Measurements from ENCODE around the gene ZNF543.
A peak's percentile ranks its signal among the peaks of the same experiment; 100 is the strongest.

The ZNF543 gene

DNA sequence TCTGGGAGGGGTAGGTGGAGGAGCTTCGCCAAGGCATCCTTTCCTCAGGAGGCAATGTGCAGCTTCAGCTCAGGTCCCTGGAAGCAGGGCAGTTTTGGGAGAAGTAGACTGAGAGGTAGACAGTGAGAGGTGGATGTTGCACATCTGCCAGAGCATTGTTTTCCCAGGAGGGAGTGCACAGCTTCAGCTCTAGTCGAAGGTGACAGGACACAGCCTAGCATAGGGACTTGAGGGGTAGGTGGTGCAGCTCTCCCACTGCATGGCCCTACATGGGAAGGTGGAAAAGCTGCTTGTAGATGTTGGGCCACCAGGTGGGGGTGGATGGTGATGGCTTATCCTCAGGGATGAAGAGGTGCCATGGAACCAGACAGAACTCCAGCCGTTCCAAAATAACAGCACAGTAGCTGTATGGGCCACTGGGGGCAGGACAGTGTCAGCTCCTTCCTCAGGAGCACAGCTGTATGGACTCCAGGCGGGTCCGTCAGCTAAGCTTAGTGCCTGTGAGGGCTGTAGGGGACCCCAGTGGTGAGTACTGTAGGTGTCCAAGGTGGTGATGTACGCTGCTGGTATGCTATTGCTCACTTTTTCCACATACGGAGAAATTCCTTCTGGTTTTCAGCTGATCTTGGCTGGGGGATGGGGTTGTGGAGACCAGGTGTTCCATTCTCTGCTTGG, 17.4 kb upstream of the ZNF543 start:
- Mint-ChIP-seq H3K27ac (peak overlapping the region; percentile 6), H3K4me1 (ENCODE audit: low read depth) (peaks cover 9% of the 10 kb centered on the region), H3K9me3 (ENCODE audit: low read depth) (peaks cover 16% of the 10 kb centered on the region), H3K27me3 (no peaks in the 10 kb centered on the region), H3K4me3 (no peak overlapping the region), H3K36me3 (peaks cover 38% of the 10 kb centered on the region)

DNA sequence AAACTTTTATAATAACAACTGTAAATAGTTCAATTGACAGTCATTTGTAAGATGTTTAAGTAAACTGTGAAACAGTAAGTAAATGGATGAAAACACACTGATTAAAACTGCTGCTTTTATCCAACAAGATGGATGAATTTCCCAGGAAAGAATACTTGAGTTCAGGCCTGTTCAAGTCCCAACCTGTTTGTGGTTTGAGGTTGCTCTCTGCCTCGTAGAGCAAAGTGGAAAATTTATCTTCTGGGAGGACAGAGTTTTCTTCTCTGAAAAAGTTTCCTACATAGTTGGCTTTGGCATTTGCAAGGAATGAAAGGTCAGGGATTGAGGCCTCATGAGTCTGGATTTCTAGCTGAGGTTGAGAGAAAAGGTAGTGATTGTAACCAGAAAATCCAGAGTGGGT, 15.2 kb upstream of the ZNF543 start:
- Mint-ChIP-seq H3K27me3 (no peaks in the 10 kb centered on the region), H3K9me3 (ENCODE audit: low read depth) (peaks cover 8% of the 10 kb centered on the region), H3K4me1 (ENCODE audit: low read depth) (peaks cover 4% of the 10 kb centered on the region), H3K36me3 (peaks cover 27% of the 10 kb centered on the region), H3K4me3 (no peak overlapping the region), H3K27ac (no peak overlapping the region)

DNA sequence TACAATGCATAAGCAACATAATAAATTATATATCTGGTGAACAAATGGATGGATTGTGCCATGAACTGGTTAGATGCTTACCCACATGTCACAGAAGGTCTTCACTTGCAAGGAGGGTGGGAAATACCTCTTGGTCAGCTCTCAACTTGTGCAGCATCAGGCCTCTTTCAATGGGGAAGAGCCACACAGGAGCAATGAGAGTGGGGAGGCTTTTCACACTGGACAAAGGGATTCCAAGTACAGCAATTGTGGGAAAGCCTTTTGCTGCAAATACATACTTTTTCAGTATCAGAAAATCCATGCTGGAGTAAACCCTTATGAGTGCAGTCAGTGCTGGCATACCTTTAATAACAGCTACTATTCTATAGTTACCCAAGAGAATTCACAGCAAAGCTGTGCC, 11.8 kb upstream of the ZNF543 start:
- Mint-ChIP-seq H3K4me3 (no peak overlapping the region), H3K4me1 (ENCODE audit: low read depth) (no peaks in the 10 kb centered on the region), H3K36me3 (peaks cover 9% of the 10 kb centered on the region), H3K27me3 (no peaks in the 10 kb centered on the region), H3K9me3 (ENCODE audit: low read depth) (peaks cover 6% of the 10 kb centered on the region), H3K27ac (no peak overlapping the region)

DNA sequence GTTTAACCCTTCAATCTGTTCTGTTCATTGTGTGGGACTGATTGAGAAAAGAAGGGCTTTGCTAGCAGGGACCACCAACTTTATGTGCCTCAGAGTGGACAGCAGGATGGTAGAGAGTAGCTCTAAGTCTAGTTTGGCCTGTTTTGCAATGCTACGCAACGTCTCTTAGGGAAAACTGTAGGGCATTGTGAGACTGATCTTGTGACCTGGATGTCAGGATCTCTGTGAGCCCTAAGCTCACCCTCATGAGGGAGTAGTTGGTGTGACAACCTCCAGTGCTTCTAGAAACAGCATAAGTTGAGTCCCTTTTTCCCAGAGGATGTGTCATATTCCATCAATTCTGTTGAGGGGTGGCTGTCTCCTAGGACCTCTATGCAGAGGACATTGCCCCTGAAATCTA, 9.5 kb upstream of the ZNF543 start:
- no peak overlapping the region for H3K27ac Mint-ChIP-seq
- no peaks in the 10 kb centered on the region for H3K4me1 Mint-ChIP-seq (ENCODE audit: low read depth)
- H3K27me3 Mint-ChIP-seq: peaks cover 6% of the 10 kb centered on the region
- peaks cover 8% of the 10 kb centered on the region for H3K36me3 Mint-ChIP-seq
- no peak overlapping the region for H3K4me3 Mint-ChIP-seq
- peaks cover 23% of the 10 kb centered on the region for H3K9me3 Mint-ChIP-seq (ENCODE audit: low read depth)

DNA sequence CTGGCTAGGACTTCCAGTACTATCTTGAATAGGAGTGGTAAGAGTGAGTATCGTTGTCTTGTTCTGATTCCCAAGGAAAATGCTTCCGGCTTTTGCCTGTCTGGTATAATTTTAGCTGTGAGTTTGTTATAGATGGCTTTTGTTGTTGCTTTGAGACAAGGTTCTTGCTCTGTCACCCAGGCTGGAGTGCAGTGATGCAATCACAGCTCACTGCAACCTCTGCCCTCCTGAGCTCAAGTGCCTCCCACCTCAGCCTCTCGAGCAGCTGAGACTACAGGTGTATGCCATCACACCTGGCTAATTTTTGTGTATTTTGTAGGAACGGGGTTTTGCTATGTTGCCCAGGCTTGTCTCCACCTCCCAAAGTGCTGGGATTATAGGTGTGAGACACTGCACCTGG, 6.1 kb upstream of the ZNF543 start:
- peaks cover 29% of the 10 kb centered on the region for H3K9me3 Mint-ChIP-seq (ENCODE audit: low read depth)
- peaks cover 20% of the 10 kb centered on the region for H3K27me3 Mint-ChIP-seq
- H3K27ac Mint-ChIP-seq: no peak overlapping the region
- H3K36me3 Mint-ChIP-seq: peaks cover 13% of the 10 kb centered on the region
- H3K4me3 Mint-ChIP-seq: no peak overlapping the region
- no peaks in the 10 kb centered on the region for H3K4me1 Mint-ChIP-seq (ENCODE audit: low read depth)

DNA sequence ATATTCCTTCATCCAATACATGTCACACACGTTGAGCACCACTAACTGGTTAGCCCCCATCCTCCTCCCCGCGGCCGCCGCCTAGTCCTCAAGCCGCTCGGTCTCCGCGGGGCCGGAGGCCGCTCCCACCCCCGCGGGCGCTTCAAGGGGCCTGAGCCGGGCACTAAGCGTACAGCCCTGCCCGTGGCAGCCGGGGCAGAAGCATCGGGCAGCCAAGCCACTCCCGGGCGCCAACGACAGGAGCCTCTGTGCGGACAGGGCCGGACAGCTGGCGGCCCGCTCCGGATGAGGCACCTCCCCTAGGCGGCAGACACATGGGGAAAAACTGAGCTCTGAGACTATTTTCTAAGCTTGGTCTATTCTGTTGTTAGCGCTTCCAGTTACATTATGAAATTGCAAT, 2.8 kb upstream of the ZNF543 start:
- H3K4me1 Mint-ChIP-seq (ENCODE audit: low read depth): peaks cover 22% of the 10 kb centered on the region
- H3K36me3 Mint-ChIP-seq: peaks cover 21% of the 10 kb centered on the region
- peaks cover 28% of the 10 kb centered on the region for H3K9me3 Mint-ChIP-seq (ENCODE audit: low read depth)
- no peak overlapping the region for H3K27ac Mint-ChIP-seq
- no peak overlapping the region for H3K4me3 Mint-ChIP-seq
- H3K27me3 Mint-ChIP-seq: peaks cover 20% of the 10 kb centered on the region

DNA sequence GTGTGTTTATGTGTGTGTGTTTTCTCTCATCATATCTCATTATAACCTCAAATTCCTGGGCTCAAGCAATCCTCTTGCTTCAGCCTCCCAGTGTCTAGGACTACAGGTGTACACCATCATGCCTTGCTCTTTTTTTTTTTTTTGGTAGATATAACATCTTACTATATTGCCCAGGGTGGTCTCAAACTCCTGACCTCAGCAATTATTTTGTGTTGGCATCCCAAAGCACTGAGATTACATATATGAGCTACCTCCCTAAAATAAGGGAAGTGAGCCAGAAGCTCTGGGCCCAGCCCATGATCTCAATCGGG, 448 bp upstream of the ZNF543 start:
- peak overlapping the region; percentile 93 for H3K27ac Mint-ChIP-seq
- H3K9me3 Mint-ChIP-seq (ENCODE audit: low read depth): peaks cover 28% of the 10 kb centered on the region
- peak overlapping the region; percentile 95 for H3K4me3 Mint-ChIP-seq

DNA sequence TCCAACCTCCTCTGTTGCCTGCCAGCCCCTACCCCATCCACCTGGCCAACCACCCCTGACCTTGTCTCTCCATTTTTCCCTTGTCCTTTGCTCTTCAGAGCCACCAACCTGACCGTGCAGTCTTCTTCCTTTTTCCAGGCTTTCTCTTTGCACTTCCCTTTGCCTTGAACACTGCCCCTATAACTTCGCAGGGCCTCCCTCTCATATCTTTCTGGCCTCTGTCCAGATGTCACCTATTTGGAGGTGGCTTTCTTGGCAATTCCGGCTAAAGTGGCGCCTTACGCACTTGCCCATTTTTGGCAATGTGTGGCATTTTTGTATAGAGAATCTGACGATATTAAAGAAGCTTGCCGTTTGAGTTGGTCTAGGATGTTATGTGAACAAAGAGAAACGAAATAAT, 844 bp downstream of the ZNF543 start:
- Mint-ChIP-seq H3K27ac (peak overlapping the region; percentile 93), H3K36me3 (peaks cover 43% of the 10 kb centered on the region), H3K27me3 (peaks cover 11% of the 10 kb centered on the region), H3K9me3 (ENCODE audit: low read depth) (peaks cover 23% of the 10 kb centered on the region), H3K4me1 (ENCODE audit: low read depth) (peaks cover 26% of the 10 kb centered on the region), H3K4me3 (peak overlapping the region; percentile 95)

More for the DNA sequence above, 448 bp upstream of the ZNF543 start:
- H3K27me3 Mint-ChIP-seq: peaks cover 18% of the 10 kb centered on the region
- H3K36me3 Mint-ChIP-seq: peaks cover 35% of the 10 kb centered on the region
- peaks cover 26% of the 10 kb centered on the region for H3K4me1 Mint-ChIP-seq (ENCODE audit: low read depth)

DNA sequence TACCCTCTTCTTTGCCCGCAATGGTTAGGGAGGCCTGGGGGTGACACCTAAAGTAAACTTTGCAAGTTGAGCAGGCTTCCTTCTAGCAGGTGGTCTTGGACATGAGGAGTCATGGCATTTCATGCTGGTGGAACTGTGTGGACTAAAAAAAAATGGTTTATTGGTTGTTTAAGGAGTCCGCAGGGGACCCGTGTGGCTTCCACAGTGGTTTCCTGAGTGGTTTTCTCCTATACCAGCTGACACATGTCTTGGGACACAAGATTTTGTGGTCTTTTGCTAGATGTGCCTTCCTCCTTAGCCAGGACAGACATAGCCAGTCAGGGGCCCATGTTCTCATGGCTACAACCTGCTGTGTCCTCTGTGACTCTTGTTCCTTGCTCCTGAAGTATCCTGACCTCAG, 1.5 kb downstream of the ZNF543 start:
- H3K27ac Mint-ChIP-seq: no peak overlapping the region
- peaks cover 44% of the 10 kb centered on the region for H3K36me3 Mint-ChIP-seq
- peak overlapping the region; percentile 95 for H3K4me3 Mint-ChIP-seq
- H3K9me3 Mint-ChIP-seq (ENCODE audit: low read depth): peaks cover 19% of the 10 kb centered on the region
- H3K4me1 Mint-ChIP-seq (ENCODE audit: low read depth): peaks cover 26% of the 10 kb centered on the region
- H3K27me3 Mint-ChIP-seq: peaks cover 7% of the 10 kb centered on the region

DNA sequence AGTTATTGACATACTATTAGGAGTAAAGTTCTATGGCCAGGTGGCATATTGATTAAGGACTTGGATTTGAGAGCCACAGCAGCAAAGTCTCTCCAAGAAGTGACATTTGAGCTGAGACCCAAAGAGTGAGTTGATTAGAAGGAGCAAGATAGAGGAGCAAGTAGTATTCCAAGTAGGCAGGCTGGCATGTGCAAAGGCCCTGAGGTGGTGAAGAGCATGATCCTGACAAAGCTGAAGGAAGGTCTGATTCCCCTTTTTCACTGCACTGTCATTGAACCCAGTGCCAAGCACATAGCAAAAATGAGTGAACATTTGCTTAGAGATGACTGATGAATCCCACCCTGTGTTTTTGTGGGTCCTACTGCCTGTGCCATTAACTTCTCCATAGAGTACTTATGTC, 4.7 kb downstream of the ZNF543 start:
- H3K9me3 Mint-ChIP-seq (ENCODE audit: low read depth): peaks cover 23% of the 10 kb centered on the region
- peaks cover 20% of the 10 kb centered on the region for H3K4me1 Mint-ChIP-seq (ENCODE audit: low read depth)
- H3K27me3 Mint-ChIP-seq: no peaks in the 10 kb centered on the region
- no peak overlapping the region for H3K4me3 Mint-ChIP-seq
- no peak overlapping the region for H3K27ac Mint-ChIP-seq
- H3K36me3 Mint-ChIP-seq: peaks cover 63% of the 10 kb centered on the region

DNA sequence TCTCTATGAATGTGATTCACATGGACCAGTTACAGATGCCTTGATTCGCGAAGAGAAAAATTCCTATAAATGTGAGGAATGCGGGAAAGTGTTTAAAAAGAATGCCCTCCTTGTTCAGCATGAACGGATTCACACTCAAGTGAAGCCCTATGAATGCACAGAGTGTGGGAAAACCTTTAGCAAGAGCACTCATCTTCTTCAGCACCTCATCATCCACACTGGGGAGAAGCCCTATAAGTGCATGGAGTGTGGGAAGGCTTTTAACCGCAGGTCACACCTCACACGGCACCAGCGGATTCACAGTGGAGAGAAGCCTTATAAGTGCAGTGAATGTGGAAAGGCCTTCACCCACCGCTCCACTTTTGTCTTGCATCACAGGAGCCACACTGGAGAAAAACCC, 7.7 kb downstream of the ZNF543 start:
- Mint-ChIP-seq H3K27ac (no peak overlapping the region), H3K27me3 (no peaks in the 10 kb centered on the region), H3K4me3 (no peak overlapping the region), H3K9me3 (ENCODE audit: low read depth) (peaks cover 20% of the 10 kb centered on the region), H3K36me3 (peaks cover 60% of the 10 kb centered on the region), H3K4me1 (ENCODE audit: low read depth) (no peaks in the 10 kb centered on the region)

DNA sequence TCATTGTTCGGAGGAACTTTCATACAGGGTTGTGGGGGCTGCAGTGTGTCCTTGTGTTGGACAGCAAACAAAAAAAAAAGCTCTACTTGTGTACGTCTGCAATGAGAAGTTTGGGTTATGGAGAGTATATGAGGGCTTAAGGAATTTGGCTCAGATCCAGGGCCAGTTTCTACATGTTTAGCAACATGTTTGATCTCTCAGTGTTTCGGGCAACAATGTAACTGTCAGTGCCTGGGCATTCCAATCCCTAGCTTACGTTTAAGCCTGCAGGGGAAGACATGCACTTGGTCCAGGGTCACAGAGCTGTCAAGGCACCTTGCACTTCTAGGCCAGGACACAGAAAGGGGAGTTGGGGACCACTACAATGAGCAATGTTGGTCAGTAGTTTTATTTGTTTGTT, 13.9 kb downstream of the ZNF543 start:
- H3K4me1 Mint-ChIP-seq (ENCODE audit: low read depth): no peaks in the 10 kb centered on the region
- peaks cover 18% of the 10 kb centered on the region for H3K9me3 Mint-ChIP-seq (ENCODE audit: low read depth)
- H3K36me3 Mint-ChIP-seq: peaks cover 30% of the 10 kb centered on the region

DNA sequence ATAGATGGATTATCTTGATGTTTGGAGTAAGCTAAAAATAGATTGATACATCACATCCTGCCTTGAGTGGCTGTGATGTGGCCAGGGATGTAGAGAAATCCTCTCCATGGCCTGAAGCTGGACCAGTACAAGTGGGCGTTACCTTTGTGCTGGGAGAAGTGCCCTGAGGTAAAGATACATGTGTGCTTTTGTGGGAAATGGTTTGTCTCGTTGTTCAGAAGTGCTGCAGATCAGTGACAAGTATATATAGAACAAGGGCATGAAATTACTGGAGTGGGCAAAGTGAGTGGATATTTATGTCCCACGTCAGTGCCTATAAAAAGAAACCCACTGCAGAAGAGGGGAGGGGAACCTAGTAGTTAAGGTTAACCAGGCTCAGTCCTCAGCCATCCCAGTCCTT, 18.6 kb downstream of the ZNF543 start:
- no peaks in the 10 kb centered on the region for H3K4me1 Mint-ChIP-seq (ENCODE audit: low read depth)
- no peak overlapping the region for H3K4me3 Mint-ChIP-seq
- peaks cover 26% of the 10 kb centered on the region for H3K9me3 Mint-ChIP-seq (ENCODE audit: low read depth)
- peaks cover 22% of the 10 kb centered on the region for H3K36me3 Mint-ChIP-seq
- H3K27ac Mint-ChIP-seq: no peak overlapping the region
- no peaks in the 10 kb centered on the region for H3K27me3 Mint-ChIP-seq

More for the DNA sequence above, 13.9 kb downstream of the ZNF543 start:
- no peak overlapping the region for H3K27ac Mint-ChIP-seq
- no peaks in the 10 kb centered on the region for H3K27me3 Mint-ChIP-seq
- H3K4me3 Mint-ChIP-seq: no peak overlapping the region

DNA sequence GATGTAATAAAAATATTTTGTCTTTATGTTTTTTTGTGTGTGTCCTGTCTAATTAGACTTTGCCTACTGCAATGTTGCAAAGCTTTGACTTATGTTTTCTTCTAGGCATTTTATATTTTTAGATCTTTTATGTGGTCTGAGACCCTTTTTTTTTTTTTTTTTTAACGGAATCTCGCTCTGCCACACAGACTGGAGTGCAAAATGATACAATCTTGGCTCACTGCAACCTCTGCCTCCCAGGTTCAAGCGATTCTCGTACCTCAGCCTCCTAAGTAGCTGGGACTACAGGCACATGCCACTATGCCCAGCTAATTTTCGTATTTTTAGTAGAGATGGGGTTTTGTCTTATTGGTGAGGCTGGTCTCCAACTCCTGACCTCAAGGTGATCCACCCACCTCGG, 22.3 kb downstream of the ZNF543 start:
- Mint-ChIP-seq H3K9me3 (ENCODE audit: low read depth) (peaks cover 18% of the 10 kb centered on the region), H3K36me3 (peaks cover 15% of the 10 kb centered on the region), H3K27ac (no peak overlapping the region), H3K4me1 (ENCODE audit: low read depth) (no peaks in the 10 kb centered on the region), H3K27me3 (peaks cover 6% of the 10 kb centered on the region), H3K4me3 (no peak overlapping the region)

DNA sequence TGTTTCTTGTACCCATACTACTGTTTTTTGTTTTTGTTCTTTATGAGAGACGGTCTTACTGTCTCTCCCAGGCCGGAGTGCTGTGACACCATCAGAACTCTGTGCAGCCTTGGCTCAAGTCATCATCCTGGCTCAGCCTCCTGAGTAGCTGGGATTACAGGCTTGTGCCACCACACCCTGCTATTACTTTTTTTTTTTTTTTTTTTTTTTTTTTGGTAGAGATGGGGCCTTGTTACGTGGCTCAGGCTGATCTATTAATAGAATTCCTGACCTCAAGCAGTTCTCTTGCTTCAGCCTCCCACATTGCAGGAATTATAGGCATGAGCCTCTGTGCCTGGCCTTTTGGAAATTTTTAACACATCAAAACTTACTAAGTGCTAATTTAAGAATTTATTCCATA, 27.9 kb downstream of the ZNF543 start:
- Mint-ChIP-seq H3K4me1 (ENCODE audit: low read depth) (peaks cover 27% of the 10 kb centered on the region), H3K4me3 (no peak overlapping the region), H3K9me3 (ENCODE audit: low read depth) (peaks cover 14% of the 10 kb centered on the region), H3K36me3 (peaks cover 25% of the 10 kb centered on the region), H3K27me3 (peaks cover 6% of the 10 kb centered on the region), H3K27ac (no peak overlapping the region)

Data from activated naive CD8-positive, alpha-beta T cell (primary cell).